Uterus (tissue), 4 donors: ENCODE data around the gene NOP56. TPM values are rescaled to one million over a fixed set of nuclear protein-coding genes. Genes with fewer than 3 reads are reported as not detected.

Experiments used
- DNase-seq, 2 donors: peaks; one replicate each; pipeline ENCODE4 v3.0.0-alpha.2; 2019 to 2020
- H3K27ac ChIP-seq, 2 donors: fragments of 200-600 bp; sonication (generic); 1 replicate in 1 of 2; 2 replicates in 1 of 2; pipeline ENCODE4 v1.5.1; 2016 to 2018
- H3K27me3 ChIP-seq, 2 donors: fragments of 200-600 bp; sonication (generic); one replicate each; pipeline ENCODE4 v1.5.1; 2018 to 2019; ENCODE audit warnings: control low read depth in 1 of 2
- H3K36me3 ChIP-seq, 2 donors: fragments of 200-600 bp; sonication (generic); one replicate each; pipeline ENCODE4 v1.5.1; 2019; ENCODE audit warnings: control low read depth in 1 of 2
- H3K4me1 ChIP-seq, 2 donors: fragments of 200-600 bp; sonication (generic); one replicate each; pipeline ENCODE4 v1.5.1; 2018 to 2019; ENCODE audit warnings: control low read depth in 1 of 2
- H3K4me3 ChIP-seq, 2 donors: fragments of 200-600 bp; sonication (generic); 1 replicate in 1 of 2; 2 replicates in 1 of 2; pipeline ENCODE4 v1.5.1; 2018 to 2019; ENCODE audit warnings: mild to moderate bottlenecking in 1 of 2
- H3K9me3 ChIP-seq, 2 donors: fragments of 200-600 bp; sonication (generic); one replicate each; pipeline ENCODE4 v1.5.1; 2019; ENCODE audit warnings: control low read depth in 1 of 2
- CTCF ChIP-seq, 4 experiments: fragments of 200-600 bp in 2 of 4; fragments of 450-650 bp in 2 of 4; sonication (generic) in 2 of 4; IDR thresholded peaks; one replicate each; pipeline ENCODE4 v1.5.1; 2016 to 2019; ENCODE audit warnings: antibody characterized with exemption in 4 of 4, mild to moderate bottlenecking in 2 of 4, moderate library complexity in 1 of 4
- POLR2A ChIP-seq, 2 donors: fragments of 450-650 bp; IDR thresholded peaks; one replicate each; pipeline ENCODE4 v1.6.1; 2016; ENCODE audit warnings: antibody characterized with exemption in 2 of 2, mild to moderate bottlenecking in 1 of 2, moderate library complexity in 1 of 2
- intact Hi-C: fragments of 100-400 bp; cut with DNase I; formaldehyde crosslinking; loops from one replicate; pipeline ENCODE4 v1.15.1; 2023; ENCODE audit warnings: low total_unique reads
- total RNA-seq, 4 donors: library from RNA; depleted of rRNA in 3 of 4; stranded (reverse); fragments of >200 nt in 3 of 4; gene quantifications; one replicate each; pipeline versions ENCODE4 v1.1.0 to v1.2.4, GENCODE V29; 2014 to 2023
- donor health status: DM: yes; HTN: yes; CAD: no.

The NOP56 gene
- total RNA-seq, 4 donors from 2014 or later, result 108 to 151 (median 134) TPM

GRCh38 chr20:2626853-2627541 lies 25.4 kb upstream of the NOP56 start:
- H3K36me3 ChIP-seq, result no peaks in the 10 kb centered on the region
- H3K4me1 ChIP-seq, result no peaks in the 10 kb centered on the region
- H3K27ac ChIP-seq, result no peak overlapping the region
- TF ChIP-seq POLR2A (IDR thresholded peaks at IDR 0.05), result no peak
- TF ChIP-seq CTCF (IDR thresholded peaks at IDR 0.05), result no peak
- H3K9me3 ChIP-seq, result no peaks in the 10 kb centered on the region
- H3K4me3 ChIP-seq, result no peak overlapping the region
- intact Hi-C loops, result no loop called here
- no peak for DNase-seq
- no peaks in the 10 kb centered on the region for H3K27me3 ChIP-seq

- TF ChIP-seq CTCF (IDR thresholded peaks at IDR 0.05) (no peak), POLR2A (IDR thresholded peaks at IDR 0.05) (no peak)
- Histone ChIP-seq H3K9me3 (no peaks in the 10 kb centered on the region), H3K36me3 (no peaks in the 10 kb centered on the region), H3K4me3 (no peak overlapping the region), H3K4me1 (no peaks in the 10 kb centered on the region), H3K27ac (no peak overlapping the region), H3K27me3 (no peaks in the 10 kb centered on the region)
- intact Hi-C loops, result no loop called here
- DNase-seq, result no peak
Observed at GRCh38 chr20:2631228-2631627, 21.2 kb upstream of the NOP56 start.

- DNase-seq, result no peak
- Histone ChIP-seq H3K27me3 (no peaks in the 10 kb centered on the region), H3K27ac (no peak overlapping the region), H3K4me1 (no peaks in the 10 kb centered on the region), H3K4me3 (no peak overlapping the region), H3K36me3 (no peaks in the 10 kb centered on the region), H3K9me3 (no peaks in the 10 kb centered on the region)
- TF ChIP-seq POLR2A (IDR thresholded peaks at IDR 0.05) (no peak), CTCF (IDR thresholded peaks at IDR 0.05) (no peak)
- intact Hi-C loops, result no loop called here
Observed at GRCh38 chr20:2633381-2633780, 19.1 kb upstream of the NOP56 start.

- no peaks in the 10 kb centered on the region for H3K4me1 ChIP-seq
- intact Hi-C loops, result no loop called here
- H3K27ac ChIP-seq, result no peak overlapping the region
- H3K36me3 ChIP-seq, result no peaks in the 10 kb centered on the region
- no peaks in the 10 kb centered on the region for H3K9me3 ChIP-seq
- no peak for TF ChIP-seq POLR2A (IDR thresholded peaks at IDR 0.05)
- TF ChIP-seq CTCF (IDR thresholded peaks at IDR 0.05), result no peak
- DNase-seq, result no peak
- H3K27me3 ChIP-seq, result no peaks in the 10 kb centered on the region
- H3K4me3 ChIP-seq, result no peak overlapping the region
Observed at GRCh38 chr20:2637246-2637645, 15.2 kb upstream of the NOP56 start.

GRCh38 chr20:2640260-2640659 lies 12.2 kb upstream of the NOP56 start:
- Histone ChIP-seq H3K27ac (no peak overlapping the region), H3K4me1 (no peaks in the 10 kb centered on the region), H3K27me3 (no peaks in the 10 kb centered on the region), H3K36me3 (no peaks in the 10 kb centered on the region), H3K9me3 (no peaks in the 10 kb centered on the region), H3K4me3 (no peak overlapping the region)
- no peak for DNase-seq
- TF ChIP-seq CTCF (IDR thresholded peaks at IDR 0.05) (no peak), POLR2A (IDR thresholded peaks at IDR 0.05) (no peak)
- intact Hi-C loops, result no loop called here
